HCT116 (cell line): ENCODE results near the gene KCNC3. TPM values are rescaled to one million over a fixed set of nuclear protein-coding genes. Genes with fewer than 3 reads are reported as not detected.

Experiments
- ATAC-seq: fragments of 200-7000 bp; cut with Tn5 transposase; 2 replicates; pipeline ENCODE4 v1.9.1; 2020; ENCODE audit warnings: mild to moderate bottlenecking, moderate library complexity
- BruUV-seq: library from RNA; stranded (reverse); fragments of 400-500 nt; replicated peaks from 2 replicates; lab custom pipeline; 2021; lab: Mats Ljungman, UMichigan
- CTCF ChIA-PET: fragments of 300-600 bp; sonication (Branson Sonifier 250); formaldehyde crosslinking; loops from one replicate; lab custom pipeline; 2021; ENCODE audit warnings: antibody characterized with exemption; lab: Charles Lee
- POLR2A ChIA-PET: fragments of 300-600, 350-600 bp; sonication (Branson Sonifier 250); formaldehyde crosslinking; loops from one replicate; lab custom pipeline; 2021; ENCODE audit warnings: antibody characterized with exemption; lab: Charles Lee
- RAD21 ChIA-PET, 2 experiments: fragments of 300-600 bp; sonication (Branson Sonifier 250); formaldehyde crosslinking; loops; one replicate each; lab custom pipeline; 2023; ENCODE audit warnings: low total read pairs in 2 of 2; ENCODE audit not compliant: uncharacterized antibody in 2 of 2, unreplicated experiment in 2 of 2, low non-redundant PET in 1 of 2; lab: Charles Lee
- DNase-seq: peaks from one replicate; pipeline ENCODE4 v3.0.0-alpha.2; 2010; ENCODE audit warnings: low read depth, low spot score
- H2AFZ ChIP-seq: fragments of 200-600 bp; shearing (Covaris generic), sonication (generic); 2 replicates; pipeline ENCODE4 v1.6.1; 2017; ENCODE audit warnings: low read depth, mixed run types, mixed read lengths, antibody characterized with exemption, low read length; ENCODE audit not compliant: poor library complexity, severe bottlenecking
- H3K27ac ChIP-seq: 2 replicates; pipeline ENCODE4 v1.5.1; 2012; ENCODE audit warnings: low read depth, low read length
- H3K27me3 ChIP-seq: fragments of 200-600 bp; sonication (generic); 2 replicates; pipeline ENCODE4 v1.6.1; 2016; ENCODE audit warnings: mixed run types, low read length, mixed read lengths; ENCODE audit not compliant: insufficient read depth
- H3K36me3 ChIP-seq, 2 experiments: fragments of 200-500 bp in 1 of 2; fragments of 200-600 bp in 1 of 2; sonication (Bioruptor generic) in 1 of 2; sonication (generic) in 1 of 2; 2 replicates each; pipeline versions ENCODE4 v1.5.1 to v1.6.1; 2014 to 2016; ENCODE audit warnings: low read length in 2 of 2, inconsistent platforms in 1 of 2, mixed read lengths in 1 of 2, mixed run types in 1 of 2; ENCODE audit not compliant: insufficient read depth in 2 of 2, control insufficient read depth in 1 of 2
- H3K4me1 ChIP-seq, 2 experiments: fragments of 200-600 bp in 1 of 2; sonication (generic) in 1 of 2; 2 replicates each; pipeline versions ENCODE4 v1.5.1 to v1.6.1; 2012 to 2017; ENCODE audit warnings: low read length in 2 of 2, inconsistent platforms in 1 of 2, mild to moderate bottlenecking in 1 of 2, mixed read lengths in 1 of 2, mixed run types in 1 of 2, moderate library complexity in 1 of 2; ENCODE audit not compliant: insufficient read depth in 2 of 2, control insufficient read depth in 1 of 2
- H3K4me2 ChIP-seq: fragments of 200-600 bp; sonication (generic); 2 replicates; pipeline ENCODE4 v1.6.1; 2017; ENCODE audit warnings: mixed run types, low read length, mixed read lengths
- H3K4me3 ChIP-seq, 2 experiments: fragments of 200-600 bp in 1 of 2; sonication (generic) in 1 of 2; replicated peaks in 1 of 2; 2 replicates each; pipeline ENCODE4 v1.5.1; 2011 to 2016; ENCODE audit warnings: low read length in 2 of 2, control low read depth in 1 of 2, low read depth in 1 of 2, mild to moderate bottlenecking in 1 of 2, mixed read lengths in 1 of 2, mixed run types in 1 of 2
- H3K79me2 ChIP-seq: fragments of 200-600 bp; sonication (generic); 2 replicates; pipeline ENCODE4 v1.6.1; 2017; ENCODE audit warnings: mild to moderate bottlenecking, mixed run types, low read length, moderate library complexity, mixed read lengths; ENCODE audit not compliant: insufficient read depth
- H3K9ac ChIP-seq: fragments of 200-600 bp; sonication (generic); 2 replicates; pipeline ENCODE4 v1.6.1; 2016; ENCODE audit warnings: low read length, mixed read lengths
- H3K9me2 ChIP-seq: fragments of 200-600 bp; sonication (generic), shearing (Covaris generic); 2 replicates; pipeline ENCODE4 v1.6.1; 2017; ENCODE audit warnings: mixed run types, mild to moderate bottlenecking, moderate library complexity; ENCODE audit not compliant: insufficient read depth
- H3K9me3 ChIP-seq, 2 experiments: fragments of 200-500 bp in 1 of 2; fragments of 200-600 bp in 1 of 2; sonication (Bioruptor generic) in 1 of 2; sonication (generic) in 1 of 2; 2 replicates each; pipeline ENCODE4 v1.6.1; 2014 to 2017; ENCODE audit warnings: low read length in 2 of 2, mixed read lengths in 2 of 2, inconsistent platforms in 1 of 2, low read depth in 1 of 2, mild to moderate bottlenecking in 1 of 2, mixed run types in 1 of 2, moderate library complexity in 1 of 2; ENCODE audit not compliant: control insufficient read depth in 1 of 2, insufficient read depth in 1 of 2
- H4K20me1 ChIP-seq: fragments of 200-600 bp; sonication (generic), shearing (Covaris generic); 2 replicates; pipeline ENCODE4 v1.6.1; 2017; ENCODE audit warnings: mixed run types, mild to moderate bottlenecking, moderate library complexity; ENCODE audit not compliant: insufficient read depth
- CTCF ChIP-seq, 3 experiments: fragments of 200-600 bp in 1 of 3; sonication (generic) in 1 of 3; IDR thresholded peaks in 2 of 3; conservative IDR thresholded peaks in 1 of 3; 2 replicates each; pipeline ENCODE4 v1.5.1; 2012 to 2017; ENCODE audit warnings: low read depth in 2 of 3, low read length in 2 of 3, antibody characterized with exemption in 1 of 3, borderline replicate concordance in 1 of 3, control low read depth in 1 of 3, mild to moderate bottlenecking in 1 of 3, mixed read lengths in 1 of 3, mixed run types in 1 of 3, moderate library complexity in 1 of 3; ENCODE audit not compliant: insufficient read depth in 1 of 3
- EZH2 ChIP-seq: fragments of 200-600 bp; sonication (generic); IDR thresholded peaks from 2 replicates; pipeline ENCODE4 v1.6.1; 2017; ENCODE audit warnings: antibody characterized with exemption, mixed run types
- JUND ChIP-seq: IDR thresholded peaks from 2 replicates; pipeline ENCODE4 v1.6.1; 2012
- POLR2AphosphoS5 ChIP-seq: IDR thresholded peaks from 2 replicates; pipeline ENCODE4 v1.6.1; 2011; ENCODE audit warnings: mild to moderate bottlenecking, low read depth, low read length, moderate library complexity
- RAD21 ChIP-seq: IDR thresholded peaks from 2 replicates; pipeline ENCODE4 v1.6.1; 2012; ENCODE audit warnings: low read depth, mild to moderate bottlenecking
- SP1 ChIP-seq: IDR thresholded peaks from 2 replicates; pipeline ENCODE4 v1.6.1; 2012; ENCODE audit warnings: low read depth
- SRF ChIP-seq: IDR thresholded peaks from 2 replicates; pipeline ENCODE4 v1.6.1; 2012; ENCODE audit warnings: low read depth
- YY1 ChIP-seq: IDR thresholded peaks from 2 replicates; pipeline ENCODE4 v1.6.1; 2011; ENCODE audit warnings: low read length, low read depth, moderate library complexity, mild to moderate bottlenecking; ENCODE audit not compliant: insufficient replicate concordance; ENCODE audit errors: extremely low read depth
- ZFX ChIP-seq: fragments of 450-650 bp; IDR thresholded peaks from 2 replicates; pipeline ENCODE4 v1.6.1; 2017
- intact Hi-C: fragments of 100-400 bp; cut with micrococcal nuclease; formaldehyde crosslinking; loops from 2 replicates; pipeline ENCODE4 v1.10.0; 2022
- total RNA-seq: library from RNA; stranded (reverse); gene quantifications from one replicate; pipeline ENCODE4 v1.2.1, GENCODE V29; 2021; ENCODE audit not compliant: unreplicated experiment
- TF ChIP-seq, protein P1 (sequence below): IDR thresholded peaks from 2 replicates; pipeline ENCODE4 v1.6.1; 2012; ENCODE audit warnings: low read depth

Gene KCNC3
- total RNA-seq, 1 experiment from 2014 or later: 6.9 TPM

- H3K9me2 ChIP-seq: no peaks in the 10 kb centered on the region
- H3K79me2 ChIP-seq: no peaks in the 10 kb centered on the region
- peaks cover 0 to 9% of the 10 kb centered on the region in 2 experiments; a peak in 2 of 4 replicates for H3K4me1 ChIP-seq
- ATAC-seq: no peak
- H3K36me3 ChIP-seq: peaks cover 8% of the 10 kb centered on the region in 2 experiments; a peak in 3 of 4 replicates
- no peak overlapping the region for H3K4me3 ChIP-seq
- intact Hi-C loops: no loop called here
- H3K9ac ChIP-seq: no peak overlapping the region
- DNase-seq: no peak
- POLR2A ChIA-PET: no interaction called here
- CTCF ChIA-PET: no interaction called here
- no peaks in the 10 kb centered on the region for H4K20me1 ChIP-seq
- H3K9me3 ChIP-seq: no peaks in the 10 kb centered on the region
- no TSS peak for BruUV-seq
- TF ChIP-seq RAD21 (no peak), EZH2 (no peak), SRF (no peak), JUND (no peak), ZFX (no peak), SP1 (no peak), YY1 (no peak), POLR2AphosphoS5 (no peak), CTCF (IDR thresholded peaks at IDR 0.05 in 2 of 3, conservative IDR thresholded peaks at IDR 0.05 in 1 of 3; ENCODE audit: borderline replicate concordance in 1 of 3, insufficient read depth in 1 of 3, low read depth in 2 of 3, low read length in 2 of 3) (no peak)
- TF ChIP-seq, protein P1, sequence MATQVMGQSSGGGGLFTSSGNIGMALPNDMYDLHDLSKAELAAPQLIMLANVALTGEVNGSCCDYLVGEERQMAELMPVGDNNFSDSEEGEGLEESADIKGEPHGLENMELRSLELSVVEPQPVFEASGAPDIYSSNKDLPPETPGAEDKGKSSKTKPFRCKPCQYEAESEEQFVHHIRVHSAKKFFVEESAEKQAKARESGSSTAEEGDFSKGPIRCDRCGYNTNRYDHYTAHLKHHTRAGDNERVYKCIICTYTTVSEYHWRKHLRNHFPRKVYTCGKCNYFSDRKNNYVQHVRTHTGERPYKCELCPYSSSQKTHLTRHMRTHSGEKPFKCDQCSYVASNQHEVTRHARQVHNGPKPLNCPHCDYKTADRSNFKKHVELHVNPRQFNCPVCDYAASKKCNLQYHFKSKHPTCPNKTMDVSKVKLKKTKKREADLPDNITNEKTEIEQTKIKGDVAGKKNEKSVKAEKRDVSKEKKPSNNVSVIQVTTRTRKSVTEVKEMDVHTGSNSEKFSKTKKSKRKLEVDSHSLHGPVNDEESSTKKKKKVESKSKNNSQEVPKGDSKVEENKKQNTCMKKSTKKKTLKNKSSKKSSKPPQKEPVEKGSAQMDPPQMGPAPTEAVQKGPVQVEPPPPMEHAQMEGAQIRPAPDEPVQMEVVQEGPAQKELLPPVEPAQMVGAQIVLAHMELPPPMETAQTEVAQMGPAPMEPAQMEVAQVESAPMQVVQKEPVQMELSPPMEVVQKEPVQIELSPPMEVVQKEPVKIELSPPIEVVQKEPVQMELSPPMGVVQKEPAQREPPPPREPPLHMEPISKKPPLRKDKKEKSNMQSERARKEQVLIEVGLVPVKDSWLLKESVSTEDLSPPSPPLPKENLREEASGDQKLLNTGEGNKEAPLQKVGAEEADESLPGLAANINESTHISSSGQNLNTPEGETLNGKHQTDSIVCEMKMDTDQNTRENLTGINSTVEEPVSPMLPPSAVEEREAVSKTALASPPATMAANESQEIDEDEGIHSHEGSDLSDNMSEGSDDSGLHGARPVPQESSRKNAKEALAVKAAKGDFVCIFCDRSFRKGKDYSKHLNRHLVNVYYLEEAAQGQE: no peak
- no peak overlapping the region for H3K4me2 ChIP-seq
- no peak overlapping the region for H3K27ac ChIP-seq
- RAD21 ChIA-PET: no interaction called here
- no peaks in the 10 kb centered on the region for H3K27me3 ChIP-seq
- H2AFZ ChIP-seq: no peak overlapping the region
Observed at GRCh38 chr19:50268501-50268900, 60.7 kb downstream of the KCNC3 start.
